Motor neuron (in vitro differentiated cells): Measurements from ENCODE around the gene MRPS18A. TPM values are rescaled to one million over a fixed set of nuclear protein-coding genes. Genes with fewer than 3 reads are reported as not detected.
"Not testable (repeated sequence)": the region's sequence is repeated elsewhere in the genome, so short reads cannot be mapped to it uniquely, and the experiment has no call there.

Experiments used
- ATAC-seq, 8 experiments: fragments of 200-7000 bp; cut with Tn5 transposase; replicated peaks in 6 of 8; 2 replicates each; pipeline ENCODE4 v1.8.0; 2021; ENCODE audit warnings: mild to moderate bottlenecking in 8 of 8, moderate library complexity in 8 of 8
- H3K27ac ChIP-seq, 2 donors: fragments of 250-450 bp; sonication (Bioruptor Pico); 2 replicates each; pipeline ENCODE4 v1.9.0; 2021; ENCODE audit warnings: antibody characterized with exemption in 2 of 2, mild to moderate bottlenecking in 2 of 2, moderate library complexity in 1 of 2
- H3K4me1 ChIP-seq, 2 donors: fragments of 250-450 bp; sonication (Bioruptor Pico); replicated peaks in 1 of 2; 2 replicates each; pipeline ENCODE4 v1.6.1; 2021; ENCODE audit warnings: antibody characterized with exemption in 2 of 2, mild to moderate bottlenecking in 2 of 2, moderate library complexity in 1 of 2
- H3K4me3 ChIP-seq, 5 donors: fragments of 250-450 bp; sonication (Bioruptor Pico); 2 replicates each; pipeline ENCODE4 v1.9.0; 2021; ENCODE audit warnings: antibody characterized with exemption in 5 of 5, mild to moderate bottlenecking in 5 of 5, moderate library complexity in 4 of 5
- WGBS, 10 experiments: fragments of 450-650 bp; shearing (Covaris generic); methylation state at CpG; one replicate each; pipeline ENCODE4 v1.0.0; 2022; 5-methylcytosine and 5-hydroxymethylcytosine counted together
- in situ Hi-C, 9 experiments: fragments of 400-800 bp; cut with MboI; loops; one replicate each; pipeline ENCODE4 v1.15.0; 2021; ENCODE audit warnings: low sequenced_read_pairs in 9 of 9, low pct_unique_long_range_greater_than_20kb in 2 of 9; ENCODE audit not compliant: unreplicated experiment in 9 of 9
- total RNA-seq, 8 experiments: library from RNA; unstranded; fragments of 300-600 nt; gene quantifications; 2 replicates each; pipeline versions ENCODE4 v1.2.3 to v1.2.4, GENCODE V29; 2022

The MRPS18A gene
- total RNA-seq, 8 experiments from 2014 or later, result 28.8 to 98.9 (median 56.5) TPM

DNA sequence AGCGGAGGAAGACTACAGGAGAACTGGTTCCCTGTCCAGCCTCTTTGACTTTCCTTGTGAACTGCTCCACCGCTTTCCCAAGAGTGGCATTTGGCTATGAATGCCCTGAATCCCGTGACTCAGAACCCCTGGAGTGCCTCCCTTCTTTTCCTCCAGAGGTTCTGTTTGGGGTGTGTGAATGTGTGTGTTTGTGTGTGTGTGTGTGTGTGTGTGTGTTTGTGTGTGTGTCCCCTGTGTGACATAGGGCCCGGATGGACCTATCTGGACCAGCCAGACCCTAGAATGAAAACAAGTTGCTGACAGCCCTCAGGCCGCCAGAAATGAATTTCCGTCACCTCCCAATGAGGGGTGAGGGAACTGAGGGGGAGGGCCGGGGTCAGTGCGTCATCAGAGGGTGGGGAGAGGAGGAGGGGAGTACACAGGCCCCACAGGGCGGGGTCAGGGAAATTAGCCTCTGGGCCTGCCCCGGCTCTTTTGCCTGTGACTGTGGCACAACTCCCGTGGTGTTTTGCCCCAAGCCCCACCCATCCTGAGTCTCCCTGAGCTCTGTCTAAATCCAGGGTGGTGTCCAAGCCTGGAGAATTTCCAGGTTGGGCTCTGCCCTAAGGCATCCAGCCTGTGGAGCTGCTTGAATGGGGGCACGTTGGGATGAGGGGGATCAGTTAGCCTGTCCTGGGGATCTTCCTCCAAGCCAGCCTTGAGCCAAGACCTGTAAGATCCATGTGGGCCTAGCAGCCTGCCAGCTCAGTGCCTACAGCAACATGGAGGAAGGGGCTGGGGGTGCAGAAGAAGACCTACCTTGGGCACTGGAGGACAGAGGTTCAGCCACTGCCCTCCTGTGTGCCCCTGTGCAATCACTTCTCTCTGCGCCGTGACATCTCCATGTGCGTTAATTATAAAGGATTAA, 15.2 kb upstream of the MRPS18A start:
- Histone ChIP-seq H3K4me1 (peaks cover 35 to 54% of the 10 kb centered on the region in 2 donors), H3K4me3 (no peak overlapping the region), H3K27ac (peak overlapping the region; percentile 26 to 72)
- peak; percentile 63 to 91 (median 88) for ATAC-seq
- in situ Hi-C loops, result no loop called here
- 0 to 67% (median 28%) methylated on average over 1 to 5 of the region's 15 CpGs; no CpG with 5 or more reads in 6 of the 10 experiments for WGBS, 10 experiments

DNA sequence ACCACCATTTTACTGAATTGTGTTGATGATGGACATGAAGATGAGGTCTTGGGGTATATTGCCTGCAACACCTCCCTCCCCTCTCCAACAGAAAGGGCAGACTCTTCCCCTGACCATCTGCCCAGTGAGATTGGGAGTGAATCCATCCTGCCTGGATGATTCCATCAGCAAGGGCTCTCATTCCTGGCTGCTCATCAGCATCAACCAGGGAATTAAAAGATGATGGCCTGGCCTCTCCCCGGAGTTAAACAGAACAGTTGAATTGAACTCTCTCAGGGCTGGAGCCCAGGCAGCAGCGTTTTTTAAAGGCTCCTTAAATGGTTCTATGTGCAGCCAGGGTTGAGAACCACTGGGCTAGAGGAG, 14.6 kb upstream of the MRPS18A start:
- Histone ChIP-seq H3K4me1 (peaks cover 35 to 54% of the 10 kb centered on the region in 2 donors), H3K27ac (peak overlapping the region; percentile 26 to 72), H3K4me3 (no peak overlapping the region)
- no peak for ATAC-seq
- WGBS, 10 experiments, result 0% methylated on average over 1 of the region's 2 CpGs; no CpG with 5 or more reads in 6 of the 10 experiments
- in situ Hi-C loops, result no loop called here

DNA sequence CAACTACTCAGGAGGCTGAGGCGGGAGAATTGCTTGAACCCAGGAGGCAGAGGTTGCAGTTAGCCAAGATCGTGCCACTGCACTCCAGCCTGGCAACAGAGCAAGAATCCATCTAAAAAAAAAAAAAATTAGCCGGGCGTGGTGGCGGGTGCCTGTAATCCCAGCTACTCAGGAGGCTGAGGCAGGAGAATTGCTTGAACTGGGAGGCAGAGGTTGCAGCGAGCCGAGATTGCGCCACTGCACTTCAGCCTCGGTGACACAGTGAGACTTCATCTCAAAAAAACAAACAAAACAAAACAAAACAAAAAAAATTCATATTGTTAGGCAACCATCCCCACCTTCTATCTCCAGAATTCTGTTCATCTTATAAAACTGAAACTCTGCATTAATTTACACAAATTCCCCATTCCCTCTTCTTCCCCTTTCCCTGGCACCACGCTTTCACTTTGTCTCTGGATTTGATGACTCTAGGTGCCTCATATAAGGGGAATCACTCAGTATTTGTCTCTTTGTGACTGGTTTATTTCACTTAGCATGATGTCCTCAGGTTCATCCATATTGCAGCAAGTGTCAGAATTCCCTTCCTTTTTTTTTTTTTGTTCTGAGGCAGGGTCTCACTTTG, 13.5 kb upstream of the MRPS18A start:
- H3K4me1 ChIP-seq, result peaks cover 35 to 54% of the 10 kb centered on the region in 2 donors
- in situ Hi-C loops, H3K27ac ChIP-seq, H3K4me3 ChIP-seq, ATAC-seq: not testable (repeated sequence)
- WGBS, 10 experiments, result 88 to 100% (median 99%) methylated on average over 1 to 8 of the region's 10 CpGs; no CpG with 5 or more reads in 2 of the 10 experiments

DNA sequence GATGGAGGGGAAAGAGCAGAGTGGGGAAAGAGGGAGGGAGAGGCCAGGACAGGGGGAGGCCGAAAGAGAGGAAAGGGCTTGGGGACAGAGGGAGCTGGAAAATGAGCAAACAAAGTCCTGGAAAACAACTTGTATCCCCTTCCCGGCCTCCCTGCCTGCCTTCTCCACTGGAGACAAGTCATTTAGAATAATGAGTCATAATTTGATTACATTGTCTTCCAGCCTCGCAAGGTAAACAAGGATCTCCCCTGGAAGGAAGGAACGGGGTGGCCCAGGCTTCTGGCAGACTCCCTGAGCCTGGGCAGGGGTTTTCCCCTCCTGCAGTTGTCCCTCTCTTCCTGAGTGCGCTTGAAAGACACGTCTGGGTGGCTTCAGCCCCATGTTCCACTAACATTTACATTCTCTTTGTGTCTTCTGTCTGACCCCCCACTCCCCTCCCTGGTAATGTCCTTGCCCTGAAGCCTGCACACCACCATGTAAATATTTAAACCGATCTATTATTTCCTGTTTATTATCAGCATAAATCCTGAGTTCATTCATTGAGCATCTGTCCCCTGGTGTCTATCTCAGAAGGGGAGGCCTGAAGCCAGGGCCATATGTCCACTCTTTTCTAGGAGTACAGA, 12.1 kb upstream of the MRPS18A start:
- peak in 6 of 8 experiments; percentile 4 to 31 (median 10) for ATAC-seq
- peaks cover 44 to 55% of the 10 kb centered on the region in 2 donors for H3K4me1 ChIP-seq
- in situ Hi-C loops, result no loop called here
- H3K27ac ChIP-seq, result peak overlapping the region in 1 of 2 donors; percentile 56
- 0 to 83% (median 31%) methylated on average over 1 to 3 of the region's 7 CpGs; no CpG with 5 or more reads in 1 of the 10 experiments for WGBS, 10 experiments
- H3K4me3 ChIP-seq, result no peak overlapping the region

DNA sequence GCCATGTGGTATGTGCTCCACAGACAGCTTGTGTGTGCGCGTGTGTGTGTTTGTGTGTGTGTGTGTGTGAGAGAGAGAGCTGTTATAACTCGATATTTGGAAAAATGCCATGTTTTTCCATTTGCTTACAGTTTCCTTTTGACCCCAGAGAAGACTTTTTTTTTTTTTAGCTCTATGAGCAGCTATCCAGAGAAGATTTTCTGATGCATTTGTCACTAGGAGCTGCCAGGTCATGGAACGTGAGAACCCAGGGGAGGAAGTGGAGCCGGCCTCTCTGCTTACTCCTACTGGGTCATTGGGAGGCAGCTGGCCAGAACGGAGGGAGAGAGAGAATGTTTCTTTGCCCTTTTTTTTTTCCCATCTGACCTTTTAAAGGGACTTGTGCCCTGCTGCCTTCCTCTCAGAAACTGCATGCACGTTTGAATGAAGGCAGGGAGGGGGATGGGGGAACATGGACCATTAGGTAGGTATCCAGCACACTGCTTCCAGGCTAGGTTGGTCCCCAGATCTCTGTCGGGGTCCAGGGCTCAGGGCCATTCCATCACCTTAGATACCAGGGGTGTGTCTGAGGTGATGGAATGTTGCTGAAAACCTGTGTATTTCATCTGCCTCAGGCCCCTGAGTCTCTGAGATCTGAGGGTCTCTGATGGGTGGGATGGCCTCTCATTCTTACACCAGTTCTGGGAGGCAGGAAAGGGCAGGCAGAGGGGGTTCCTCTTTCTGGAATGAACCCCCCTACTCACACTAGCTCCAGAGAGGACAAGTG, 11.2 kb upstream of the MRPS18A start:
- in situ Hi-C loops, result no loop called here
- Histone ChIP-seq H3K4me1 (peaks cover 44 to 57% of the 10 kb centered on the region in 2 donors), H3K4me3 (no peak overlapping the region), H3K27ac (peak overlapping the region; percentile 18 to 56)
- peak in 1 of 8 experiments; percentile 9 for ATAC-seq
- 0 to 61% (median 36%) methylated on average over 1 to 6 of the region's 8 CpGs; no CpG with 5 or more reads in 3 of the 10 experiments for WGBS, 10 experiments

DNA sequence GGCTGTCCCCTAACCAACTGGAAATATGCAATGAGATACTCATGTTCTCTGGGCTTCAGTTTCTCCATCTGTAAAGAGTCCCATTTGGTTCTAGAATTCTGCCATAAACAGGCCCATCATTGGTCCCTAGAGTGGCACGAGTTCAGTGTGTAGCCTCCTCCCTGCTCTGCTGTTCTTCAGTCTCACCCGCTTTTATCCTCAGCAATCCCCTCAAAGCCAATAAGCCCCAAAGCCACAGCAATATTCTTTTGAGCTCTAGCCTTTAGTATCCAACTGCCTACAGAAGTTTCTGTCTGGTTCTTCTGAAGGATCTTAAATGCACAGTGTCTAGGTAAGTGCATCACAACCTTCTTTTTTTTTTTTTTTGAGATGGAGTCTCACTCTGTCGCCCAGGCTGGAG, 9.8 kb upstream of the MRPS18A start:
- no peak overlapping the region for H3K4me3 ChIP-seq
- no peak overlapping the region for H3K27ac ChIP-seq
- WGBS, 10 experiments, result 64 to 100% (median 84%) methylated on average over 1 to 3 of the region's 3 CpGs; no CpG with 5 or more reads in 4 of the 10 experiments
- in situ Hi-C loops, result no loop called here
- no peak for ATAC-seq
- peaks cover 35 to 48% of the 10 kb centered on the region in 2 donors for H3K4me1 ChIP-seq

DNA sequence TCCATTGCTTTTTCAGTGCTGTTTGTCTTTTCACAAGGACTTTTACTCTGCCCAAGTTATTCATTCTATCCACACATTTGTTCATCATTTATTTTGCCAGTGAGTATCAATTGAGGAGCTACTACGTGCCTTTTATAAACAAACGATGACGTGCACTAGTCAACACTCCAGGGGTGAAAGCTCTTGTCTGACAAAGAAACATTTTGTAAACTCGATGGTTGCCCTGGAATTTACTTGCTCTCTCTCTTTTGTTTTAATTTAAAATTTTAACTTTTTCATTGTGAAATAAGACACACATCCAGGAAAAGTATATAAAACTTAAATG, 8.3 kb upstream of the MRPS18A start:
- H3K4me1 ChIP-seq, result peaks cover 27 to 36% of the 10 kb centered on the region in 2 donors
- ATAC-seq, result no peak
- H3K4me3 ChIP-seq, result no peak overlapping the region
- 50 to 94% (median 72%) methylated on average over 1 to 4 of the region's 4 CpGs; no CpG with 5 or more reads in 1 of the 10 experiments for WGBS, 10 experiments
- H3K27ac ChIP-seq, result no peak overlapping the region
- in situ Hi-C loops, result no loop called here

DNA sequence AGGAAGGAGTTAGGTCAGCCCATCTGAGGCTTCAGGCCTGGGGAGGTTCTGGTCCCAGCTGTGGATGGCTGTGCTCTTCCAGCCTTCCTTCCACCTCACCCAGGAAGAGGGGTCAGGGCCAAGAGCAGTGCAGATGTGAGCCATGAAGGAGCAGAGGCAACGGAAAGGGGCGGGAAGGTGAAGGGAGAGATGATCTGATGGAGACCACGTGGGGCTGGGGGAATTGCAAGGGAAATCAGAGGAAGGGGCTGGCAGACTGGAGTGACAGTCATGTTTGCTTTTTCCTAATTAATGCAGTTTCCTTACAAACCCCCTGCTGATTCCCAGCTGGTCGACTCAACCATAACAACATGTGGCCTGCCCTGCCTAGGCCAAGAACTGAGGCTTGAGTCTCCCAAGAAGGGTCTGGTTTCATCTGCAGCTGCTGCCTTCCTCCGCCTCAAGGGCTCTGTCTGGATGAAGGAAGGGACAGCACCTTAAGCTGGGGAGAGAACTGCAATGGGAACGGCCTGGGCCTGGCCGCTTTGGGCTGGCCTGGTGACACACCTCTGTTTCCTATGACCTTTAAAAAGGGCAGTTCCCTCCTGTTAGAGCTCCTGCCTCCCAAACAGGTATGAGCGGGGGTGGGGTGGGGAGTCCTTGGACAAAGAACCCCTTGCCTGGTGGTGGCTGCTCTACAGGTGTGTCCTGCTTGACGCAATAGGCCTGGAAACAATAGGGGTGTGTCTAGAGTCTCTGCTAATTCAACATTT, 7.8 kb upstream of the MRPS18A start:
- in situ Hi-C loops, result no loop called here
- ATAC-seq, result peak in 5 of 8 experiments; percentile 29 to 78 (median 39)

DNA sequence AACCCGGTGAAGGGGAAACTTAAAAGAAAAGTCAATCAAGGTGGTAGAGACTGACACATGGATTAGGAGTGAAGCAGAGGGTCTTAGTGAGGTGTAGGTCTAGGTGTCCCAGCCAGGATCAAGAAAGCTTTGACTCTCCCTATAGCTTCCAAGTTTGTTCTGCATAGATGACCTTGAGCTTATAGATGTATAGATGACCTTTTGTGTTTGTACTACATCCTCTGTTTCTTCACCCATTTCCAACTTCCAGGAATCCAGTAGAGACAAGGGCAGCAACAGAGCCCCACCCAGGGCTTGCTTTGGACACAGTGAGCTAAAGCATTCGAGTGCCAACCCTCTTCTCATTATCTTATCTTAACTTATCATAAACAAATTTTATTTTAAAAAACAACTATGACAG, 1.8 kb upstream of the MRPS18A start:
- peaks cover 11 to 12% of the 10 kb centered on the region in 2 donors for H3K4me1 ChIP-seq
- 0 to 90% (median 48%) methylated on average over 1 to 2 of the region's 2 CpGs; no CpG with 5 or more reads in 1 of the 10 experiments for WGBS, 10 experiments
- in situ Hi-C loops, result no loop called here
- H3K4me3 ChIP-seq, result no peak overlapping the region
- H3K27ac ChIP-seq, result no peak overlapping the region
- no peak for ATAC-seq

More for the DNA sequence above, 7.8 kb upstream of the MRPS18A start:
- H3K27ac ChIP-seq, result peak overlapping the region in 1 of 2 donors; percentile 34
- 0 to 80% (median 56%) methylated on average over 1 to 3 of the region's 9 CpGs; no CpG with 5 or more reads in 4 of the 10 experiments for WGBS, 10 experiments
- H3K4me1 ChIP-seq, result peaks cover 27 to 36% of the 10 kb centered on the region in 2 donors
- H3K4me3 ChIP-seq, result no peak overlapping the region

DNA sequence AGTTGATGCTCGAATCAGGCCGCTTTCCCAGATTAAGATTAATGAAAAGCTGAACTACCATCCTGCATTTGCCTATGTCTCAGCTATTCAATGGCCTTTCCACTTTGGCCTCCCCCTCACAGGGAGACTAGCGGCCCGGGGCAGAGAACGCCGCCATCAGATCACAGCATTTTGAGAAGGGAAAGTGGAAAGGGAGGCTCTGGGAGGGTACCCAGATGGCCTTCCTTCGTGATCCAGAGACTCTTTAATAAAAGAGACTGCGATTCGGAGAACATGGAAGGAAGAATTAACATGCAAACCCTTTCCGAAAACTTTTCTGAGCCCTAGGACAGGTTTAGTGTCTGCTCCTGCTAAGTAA, 533 bp downstream of the MRPS18A start:
- H3K27ac ChIP-seq, result peak overlapping the region; percentile 63 to 82
- peaks cover 11 to 12% of the 10 kb centered on the region in 2 donors for H3K4me1 ChIP-seq
- peak in 3 of 8 experiments; percentile 7 to 22 (median 8) for ATAC-seq
- in situ Hi-C loops, result no loop called here
- 0 to 35% (median 1%) methylated on average over 1 to 10 of the region's 10 CpGs for WGBS, 10 experiments
- H3K4me3 ChIP-seq, result peak overlapping the region; percentile 54 to 89 (median 72)

DNA sequence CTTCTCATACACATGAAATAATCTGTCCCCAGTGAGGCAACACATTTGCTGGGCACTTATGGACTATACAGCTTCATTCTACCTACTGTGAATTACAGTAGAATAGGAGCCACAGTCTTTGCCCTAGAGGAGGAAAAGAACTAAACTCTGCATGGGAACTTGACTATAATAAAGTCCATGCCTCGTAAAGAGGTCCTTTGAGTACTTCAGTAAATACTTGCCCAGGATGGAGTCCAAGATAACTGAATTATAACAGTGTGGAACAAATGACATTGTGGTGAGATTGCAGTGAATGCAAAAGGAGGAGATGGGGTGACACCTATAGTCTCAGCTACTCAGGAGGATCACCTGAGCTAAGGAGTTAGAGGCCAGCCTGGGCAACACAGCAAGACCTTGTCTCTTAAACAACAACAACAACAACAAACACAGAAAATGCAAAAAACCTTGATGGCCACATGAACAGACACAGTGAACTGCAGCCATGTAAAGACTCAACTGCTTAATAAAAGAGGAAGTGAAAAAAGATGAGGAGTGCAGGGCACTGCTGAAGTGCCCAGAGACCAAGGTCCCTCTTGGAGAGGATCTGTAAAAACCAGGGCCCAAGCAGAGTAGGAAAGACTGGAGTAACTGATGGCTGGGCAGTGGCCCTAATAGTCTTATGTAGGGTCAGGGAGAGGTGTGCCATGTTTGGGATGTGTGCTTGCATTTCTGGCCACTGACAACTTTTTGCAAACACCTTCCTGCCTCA, 3.7 kb downstream of the MRPS18A start:
- 71 to 100% (median 94%) methylated on average over 1 of the region's 1 CpG; no CpG with 5 or more reads in 4 of the 10 experiments for WGBS, 10 experiments
- peaks cover 11 to 12% of the 10 kb centered on the region in 2 donors for H3K4me1 ChIP-seq
- in situ Hi-C loops, result no loop called here
- ATAC-seq, result no peak
- H3K27ac ChIP-seq, result no peak overlapping the region
- H3K4me3 ChIP-seq, result no peak overlapping the region
